HFF-Myc (cell line): Measurements from ENCODE around the gene CLPTM1.

Source experiments
- DNase-seq: peaks from one replicate; pipeline ENCODE4 v3.0.0-alpha.2; 2011; ENCODE audit warnings: low read depth; ENCODE audit errors: extremely low read depth
- H3K4me3 ChIP-seq: replicated peaks from 2 replicates; pipeline ENCODE4 v1.5.1; 2011; ENCODE audit warnings: low read depth, mild to moderate bottlenecking, control low read depth, low read length
- TF ChIP-seq, protein P1 (sequence below): IDR thresholded peaks from 2 replicates; pipeline ENCODE4 v1.5.1; 2012; ENCODE audit warnings: mild to moderate bottlenecking, low read depth, low read length, control low read depth; ENCODE audit errors: missing control alignments

CLPTM1 gene

DNA sequence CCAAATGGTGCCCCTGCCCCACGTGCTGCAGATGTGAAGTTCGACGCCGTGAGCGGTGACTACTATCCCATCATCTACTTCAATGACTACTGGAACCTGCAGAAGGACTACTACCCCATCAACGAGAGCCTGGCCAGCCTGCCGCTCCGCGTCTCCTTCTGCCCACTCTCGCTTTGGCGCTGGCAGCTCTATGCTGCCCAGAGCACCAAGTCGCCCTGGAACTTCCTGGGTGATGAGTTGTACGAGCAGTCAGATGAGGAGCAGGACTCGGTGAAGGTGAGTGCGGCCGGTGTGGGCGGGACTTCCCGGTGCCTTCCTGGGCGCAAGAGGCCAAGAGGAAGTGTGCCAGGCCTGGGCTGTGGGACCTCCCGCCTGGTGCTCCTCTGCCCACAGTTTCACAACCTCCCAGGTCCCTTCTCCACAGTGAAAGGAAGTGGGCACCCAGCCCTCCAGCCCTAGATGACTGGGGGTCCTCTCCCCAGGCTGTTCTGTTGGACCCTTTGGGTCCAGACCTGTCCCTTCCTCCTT lies 32.0 kb downstream of the CLPTM1 start:
- TF ChIP-seq, protein P1, sequence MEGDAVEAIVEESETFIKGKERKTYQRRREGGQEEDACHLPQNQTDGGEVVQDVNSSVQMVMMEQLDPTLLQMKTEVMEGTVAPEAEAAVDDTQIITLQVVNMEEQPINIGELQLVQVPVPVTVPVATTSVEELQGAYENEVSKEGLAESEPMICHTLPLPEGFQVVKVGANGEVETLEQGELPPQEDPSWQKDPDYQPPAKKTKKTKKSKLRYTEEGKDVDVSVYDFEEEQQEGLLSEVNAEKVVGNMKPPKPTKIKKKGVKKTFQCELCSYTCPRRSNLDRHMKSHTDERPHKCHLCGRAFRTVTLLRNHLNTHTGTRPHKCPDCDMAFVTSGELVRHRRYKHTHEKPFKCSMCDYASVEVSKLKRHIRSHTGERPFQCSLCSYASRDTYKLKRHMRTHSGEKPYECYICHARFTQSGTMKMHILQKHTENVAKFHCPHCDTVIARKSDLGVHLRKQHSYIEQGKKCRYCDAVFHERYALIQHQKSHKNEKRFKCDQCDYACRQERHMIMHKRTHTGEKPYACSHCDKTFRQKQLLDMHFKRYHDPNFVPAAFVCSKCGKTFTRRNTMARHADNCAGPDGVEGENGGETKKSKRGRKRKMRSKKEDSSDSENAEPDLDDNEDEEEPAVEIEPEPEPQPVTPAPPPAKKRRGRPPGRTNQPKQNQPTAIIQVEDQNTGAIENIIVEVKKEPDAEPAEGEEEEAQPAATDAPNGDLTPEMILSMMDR, result no peak
- no peak for DNase-seq
- no peak overlapping the region for H3K4me3 ChIP-seq

- TF ChIP-seq, protein P1, result no peak
- no peak overlapping the region for H3K4me3 ChIP-seq
- DNase-seq, result no peak
Measured at GRCh38 chr19:44988273-44988672, 33.1 kb downstream of the CLPTM1 start.

GRCh38 chr19:44988896-44989556 lies 33.8 kb downstream of the CLPTM1 start:
- TF ChIP-seq, protein P1, result peak; percentile 66
- no peak overlapping the region for H3K4me3 ChIP-seq
- DNase-seq, result peak; percentile 29

DNA sequence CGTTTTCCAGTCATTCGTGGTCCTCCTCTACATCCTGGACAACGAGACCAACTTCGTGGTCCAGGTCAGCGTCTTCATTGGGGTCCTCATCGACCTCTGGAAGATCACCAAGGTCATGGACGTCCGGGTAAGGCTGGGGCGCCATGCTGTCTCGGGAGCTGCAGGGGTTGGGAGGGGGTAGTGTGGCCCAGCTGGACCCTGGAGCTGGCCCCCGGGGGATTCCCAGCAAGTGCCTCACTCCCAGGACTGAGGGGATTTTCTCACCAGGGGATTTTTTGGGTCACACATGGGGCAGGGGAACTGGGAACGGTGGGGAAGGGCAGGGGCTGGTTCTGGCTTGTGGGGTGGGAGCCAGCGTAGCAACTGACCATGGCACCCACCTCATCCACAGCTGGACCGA lies 35.3 kb downstream of the CLPTM1 start:
- no peak overlapping the region for H3K4me3 ChIP-seq
- TF ChIP-seq, protein P1, result no peak
- DNase-seq, result no peak

GRCh38 chr19:44990966-44991365 lies 35.8 kb downstream of the CLPTM1 start:
- H3K4me3 ChIP-seq, result no peak overlapping the region
- TF ChIP-seq, protein P1, result no peak
- DNase-seq, result no peak

- TF ChIP-seq, protein P1, result no peak
- no peak overlapping the region for H3K4me3 ChIP-seq
- DNase-seq, result no peak
Measured at GRCh38 chr19:44992336-44993163, 37.4 kb downstream of the CLPTM1 start.
